BJ (cell line): ENCODE data around the gene MXRA8. TPM values are rescaled to one million over a fixed set of nuclear protein-coding genes. Genes with fewer than 3 reads are reported as not detected.

ENCODE experiments used
- CTCF ChIA-PET: fragments of 350-600 bp; formaldehyde crosslinking; extraction: SDS; loops from one replicate; lab custom pipeline; 2021; ENCODE audit warnings: antibody characterized with exemption, inconsistent platforms; lab: Yijun Ruan, JAX
- POLR2A ChIA-PET: fragments of 300-600 bp; sonication (Branson Sonifier 250); formaldehyde crosslinking; extraction: SDS; loops from one replicate; lab custom pipeline; 2021; ENCODE audit warnings: antibody characterized with exemption; lab: Charles Lee
- DNase-seq: peaks from one replicate; pipeline ENCODE4 v3.0.0-alpha.2; 2011; ENCODE audit warnings: low read depth
- H3K27me3 ChIP-seq: 2 replicates; pipeline ENCODE4 v1.6.0; 2011; ENCODE audit warnings: low read length; ENCODE audit not compliant: control insufficient read depth, insufficient read depth
- H3K36me3 ChIP-seq: 2 replicates; pipeline ENCODE4 v1.5.1; 2011; ENCODE audit warnings: low read length; ENCODE audit not compliant: control insufficient read depth, insufficient read depth
- H3K4me3 ChIP-seq: 2 replicates; pipeline ENCODE4 v1.5.1; 2011; ENCODE audit warnings: low read depth, mild to moderate bottlenecking, control low read depth, low read length
- polyA plus RNA-seq: library from polyadenylated mRNA; depleted of rRNA; stranded (reverse); fragments of >200 nt; gene quantifications from 2 replicates; pipeline ENCODE4 v1.2.3, GENCODE V29; 2011
- TF ChIP-seq, protein P1 (sequence below): IDR thresholded peaks from 2 replicates; pipeline ENCODE4 v1.5.1; 2011; ENCODE audit warnings: low read depth, mild to moderate bottlenecking, control low read depth, inconsistent platforms, low read length, moderate library complexity; ENCODE audit not compliant: insufficient read depth

The MXRA8 gene
- polyA plus RNA-seq, 1 experiment, result 702 TPM

DNA sequence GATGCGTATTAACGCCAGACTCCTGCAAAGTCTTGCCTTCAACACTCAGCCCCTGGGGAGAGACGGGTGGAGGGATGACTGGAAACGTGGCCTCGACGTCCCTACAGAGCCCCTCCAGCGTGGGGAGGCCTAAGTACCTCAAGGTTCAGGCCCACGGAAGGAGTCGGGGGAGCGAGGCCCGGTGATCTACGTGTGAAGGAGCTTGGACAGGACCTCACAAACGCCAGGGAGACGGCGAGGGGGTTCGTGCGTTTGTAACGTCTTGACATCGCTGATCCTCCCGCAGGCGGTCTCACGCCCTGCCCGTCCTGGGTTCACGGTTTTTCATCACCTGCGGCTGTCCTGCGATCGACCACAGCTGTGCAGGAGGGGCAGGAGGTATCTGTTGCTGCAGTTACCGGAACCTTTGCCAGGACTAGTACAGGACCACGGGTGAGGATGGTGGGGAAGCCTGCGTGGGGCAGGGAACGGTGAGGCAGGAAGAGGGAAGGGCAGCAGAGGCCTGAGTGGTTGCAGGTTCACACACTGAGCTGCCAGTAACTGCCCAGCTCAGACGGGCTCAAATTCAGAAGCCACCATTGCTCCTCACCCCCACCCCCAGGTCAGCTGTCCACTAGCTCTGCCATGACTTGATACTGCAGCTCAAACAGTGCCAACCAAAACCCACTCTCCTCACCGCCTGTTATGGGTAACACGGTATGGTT lies 41.7 kb upstream of the MXRA8 start:
- Histone ChIP-seq H3K27me3 (no peaks in the 10 kb centered on the region), H3K4me3 (peak overlapping the region; percentile 61), H3K36me3 (peaks cover 28% of the 10 kb centered on the region)
- ChIA-PET CTCF (interaction anchor here (0.8 to 1.7 kb wide), 6 partner anchors 9 to 106 kb away, joined by 3 to 6 read pairs (median 4); no protein-coding TSS in a partner anchor), POLR2A (interaction anchor here (0.6 to 0.7 kb wide), 3 partner anchors 25 to 33 kb away, joined by 3 to 6 read pairs (median 5); partner anchors contain the start of gene AURKAIP1)
- TF ChIP-seq, protein P1, sequence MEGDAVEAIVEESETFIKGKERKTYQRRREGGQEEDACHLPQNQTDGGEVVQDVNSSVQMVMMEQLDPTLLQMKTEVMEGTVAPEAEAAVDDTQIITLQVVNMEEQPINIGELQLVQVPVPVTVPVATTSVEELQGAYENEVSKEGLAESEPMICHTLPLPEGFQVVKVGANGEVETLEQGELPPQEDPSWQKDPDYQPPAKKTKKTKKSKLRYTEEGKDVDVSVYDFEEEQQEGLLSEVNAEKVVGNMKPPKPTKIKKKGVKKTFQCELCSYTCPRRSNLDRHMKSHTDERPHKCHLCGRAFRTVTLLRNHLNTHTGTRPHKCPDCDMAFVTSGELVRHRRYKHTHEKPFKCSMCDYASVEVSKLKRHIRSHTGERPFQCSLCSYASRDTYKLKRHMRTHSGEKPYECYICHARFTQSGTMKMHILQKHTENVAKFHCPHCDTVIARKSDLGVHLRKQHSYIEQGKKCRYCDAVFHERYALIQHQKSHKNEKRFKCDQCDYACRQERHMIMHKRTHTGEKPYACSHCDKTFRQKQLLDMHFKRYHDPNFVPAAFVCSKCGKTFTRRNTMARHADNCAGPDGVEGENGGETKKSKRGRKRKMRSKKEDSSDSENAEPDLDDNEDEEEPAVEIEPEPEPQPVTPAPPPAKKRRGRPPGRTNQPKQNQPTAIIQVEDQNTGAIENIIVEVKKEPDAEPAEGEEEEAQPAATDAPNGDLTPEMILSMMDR, result no peak
- DNase-seq, result no peak

- TF ChIP-seq, protein P1, result peak; percentile 67
- POLR2A ChIA-PET, result interaction anchor here (0.9 kb wide), 1 partner anchor 24 kb away, joined by 4 read pairs; the partner anchor contains the start of gene AURKAIP1
- peak; percentile 83 for DNase-seq
- CTCF ChIA-PET, result interaction anchor here (0.6 to 1.9 kb wide), 12 partner anchors 10 to 384 kb away, joined by 3 to 7 read pairs (median 3); partner anchors contain the start of gene AURKAIP1
- Histone ChIP-seq H3K36me3 (peaks cover 24% of the 10 kb centered on the region), H3K4me3 (peak within 1 kb of the TSS; percentile 94), H3K27me3 (no peaks in the 10 kb centered on the region)
Measured at GRCh38 chr1:1399187-1399871, 41.0 kb upstream of the MXRA8 start, which contains the start of gene CCNL2. TSS of gene CCNL2 (minus strand) at chr1:1399335. CDS start at chr1:1399306, 29 bp downstream.

DNA sequence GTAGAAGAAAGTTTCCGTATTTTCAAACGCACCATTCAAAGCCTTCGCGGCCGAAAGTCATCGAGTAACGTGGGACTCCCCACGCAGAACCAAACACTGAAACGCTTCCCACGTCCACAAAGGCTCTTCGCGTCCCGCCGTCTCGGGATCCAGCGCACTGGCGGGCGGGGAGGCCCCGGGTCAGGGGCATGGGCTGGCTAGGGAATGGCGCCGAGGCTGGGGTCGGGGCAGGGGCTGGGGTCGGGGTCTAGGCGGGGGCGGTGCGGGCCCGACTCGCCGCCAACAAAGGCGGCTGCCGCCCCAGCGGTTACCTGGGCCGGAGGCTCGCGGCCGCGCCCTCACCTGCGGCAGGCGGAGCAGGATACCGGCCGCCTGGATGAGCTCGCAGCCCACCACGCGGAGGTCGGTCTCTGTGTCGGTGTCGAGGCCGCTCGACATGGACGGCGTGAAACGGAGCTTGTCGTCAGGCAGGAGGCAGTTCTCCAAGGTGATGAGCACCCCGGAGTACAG lies 40.4 kb upstream of the MXRA8 start:
- CTCF ChIA-PET, result interaction anchor here (0.6 to 1.9 kb wide), 12 partner anchors 10 to 384 kb away, joined by 3 to 7 read pairs (median 3); partner anchors contain the start of gene AURKAIP1
- H3K4me3 ChIP-seq, result peak overlapping the region; percentile 94
- TF ChIP-seq, protein P1, result no peak
- no peak for DNase-seq
- POLR2A ChIA-PET, result interaction anchor here (0.9 kb wide), 1 partner anchor 24 kb away, joined by 4 read pairs; the partner anchor contains the start of gene AURKAIP1
- peaks cover 25% of the 10 kb centered on the region for H3K36me3 ChIP-seq
- no peaks in the 10 kb centered on the region for H3K27me3 ChIP-seq

DNA sequence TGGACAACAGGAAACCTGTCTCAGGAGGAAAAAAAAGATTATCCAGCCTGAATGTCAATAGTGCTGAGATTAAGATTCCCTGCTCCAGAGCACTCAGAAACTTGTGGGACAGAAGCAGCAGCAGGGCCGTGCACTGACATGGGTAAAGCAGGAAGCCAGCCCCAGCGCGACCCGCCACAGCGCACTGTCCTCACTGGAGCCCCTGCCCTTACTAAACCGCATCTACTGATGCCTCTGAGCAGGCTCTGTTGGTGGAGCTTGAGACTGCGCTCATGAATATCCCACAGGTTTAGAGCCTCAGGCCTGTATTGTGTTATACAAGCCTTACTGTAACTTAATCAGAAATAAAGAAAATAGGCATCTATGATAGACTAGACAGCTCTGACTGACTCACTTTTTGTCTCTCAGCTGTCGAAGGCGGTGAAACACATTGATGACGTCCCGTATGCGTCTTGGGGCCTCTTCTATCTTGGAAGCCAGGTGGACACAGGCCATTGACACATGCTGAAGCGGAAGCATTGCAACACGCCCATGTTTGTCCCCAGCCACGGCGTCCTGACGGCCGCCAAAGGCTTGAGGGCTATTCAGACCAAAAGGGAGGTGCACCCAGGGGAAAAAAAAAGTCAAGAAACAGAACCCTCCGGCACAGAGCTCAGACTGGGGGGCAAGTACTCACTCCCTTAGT lies 39.6 kb upstream of the MXRA8 start:
- peaks cover 31% of the 10 kb centered on the region for H3K36me3 ChIP-seq
- no peak for DNase-seq
- POLR2A ChIA-PET, result no interaction called here
- CTCF ChIA-PET, result interaction anchor here (1.3 to 1.9 kb wide), 4 partner anchors 15 to 26 kb away, joined by 3 to 6 read pairs (median 5); partner anchors contain the start of gene AURKAIP1
- no peaks in the 10 kb centered on the region for H3K27me3 ChIP-seq
- TF ChIP-seq, protein P1, result no peak
- H3K4me3 ChIP-seq, result peak overlapping the region; percentile 94
